ENCODE measurements around the gene CNNM4.

GRCh38 chr2:96739076-96739632 lies 21.5 kb upstream of the CNNM4 start:
- TF ChIP-seq CTCF (conservative IDR thresholded peaks at IDR 0.05; ENCODE audit: low read depth, low read length), result no peak
- no peak for TF ChIP-seq RAD21 (IDR thresholded peaks at IDR 0.05; ENCODE audit: low read length)
- no peak for TF ChIP-seq RFX5 (IDR thresholded peaks at IDR 0.05; ENCODE audit: low read depth, low read length)
- TF ChIP-seq SMC3 (IDR thresholded peaks at IDR 0.05; ENCODE audit: low read depth, low read length), result no peak
- TF ChIP-seq POLR2A (IDR thresholded peaks at IDR 0.05; ENCODE audit: low read depth, low read length), result no peak
- no peak for TF ChIP-seq CEBPB (IDR thresholded peaks at IDR 0.05; ENCODE audit: low read depth, low read length)
